Parathyroid adenoma (tissue), 2 donors: Measurements from ENCODE around the gene DPM1.

Experiments
- H2AFZ ChIP-seq: fragments of 300-600 bp; sonication (generic); one replicate; pipeline ENCODE4 v1.7.0; 2017; ENCODE audit warnings: antibody characterized with exemption, mild to moderate bottlenecking
- H3K27ac ChIP-seq: fragments of 300-600 bp; sonication (generic); one replicate; pipeline ENCODE4 v1.7.0; 2017
- H3K27me3 ChIP-seq: fragments of 300-600 bp; sonication (generic); one replicate; pipeline ENCODE4 v1.7.0; 2017; ENCODE audit warnings: low read length; ENCODE audit not compliant: control insufficient read depth, insufficient read depth
- H3K36me3 ChIP-seq: fragments of 300-600 bp; sonication (generic); one replicate; pipeline ENCODE4 v1.7.0; 2017; ENCODE audit warnings: low read length; ENCODE audit not compliant: control insufficient read depth, insufficient read depth
- H3K4me1 ChIP-seq: fragments of 300-600 bp; sonication (generic); one replicate; pipeline ENCODE4 v1.7.0; 2017; ENCODE audit warnings: control low read depth
- H3K4me2 ChIP-seq: fragments of 300-600 bp; sonication (generic); one replicate; pipeline ENCODE4 v1.7.0; 2017; ENCODE audit warnings: low read length
- H3K4me3 ChIP-seq: fragments of 300-600 bp; sonication (generic); one replicate; pipeline ENCODE4 v1.7.0; 2017; ENCODE audit warnings: low read depth, low read length
- H3K79me2 ChIP-seq: fragments of 300-600 bp; sonication (generic); one replicate; pipeline ENCODE4 v1.7.0; 2017; ENCODE audit warnings: control low read depth
- H3K9ac ChIP-seq: fragments of 300-600 bp; sonication (generic); one replicate; pipeline ENCODE4 v1.7.0; 2017; ENCODE audit warnings: mild to moderate bottlenecking
- H3K9me3 ChIP-seq: fragments of 300-600 bp; sonication (generic); one replicate; pipeline ENCODE4 v1.7.0; 2017; ENCODE audit warnings: low read length; ENCODE audit not compliant: control insufficient read depth
- CTCF ChIP-seq: fragments of 300-600 bp; sonication (generic); IDR thresholded peaks from one replicate; pipeline ENCODE4 v1.7.0; 2017; ENCODE audit warnings: antibody characterized with exemption, mild to moderate bottlenecking
- donor health status: primary hyperparathyroidism.

Gene DPM1

GRCh38 chr20:50887576-50887975 is 70.8 kb downstream of the DPM1 start:
- Histone ChIP-seq H3K9me3 (no peaks in the 10 kb centered on the region), H3K4me3 (no peak overlapping the region), H3K4me2 (no peak overlapping the region), H3K4me1 (no peaks in the 10 kb centered on the region), H3K36me3 (no peaks in the 10 kb centered on the region), H3K27ac (no peak overlapping the region), H3K9ac (no peak overlapping the region), H3K79me2 (peaks cover 8% of the 10 kb centered on the region), H3K27me3 (no peaks in the 10 kb centered on the region), H2AFZ (no peak overlapping the region)
- TF ChIP-seq CTCF = no peak

GRCh38 chr20:50886184-50886790 is 72.0 kb downstream of the DPM1 start:
- Histone ChIP-seq H3K79me2 (peaks cover 2% of the 10 kb centered on the region), H3K4me1 (no peaks in the 10 kb centered on the region), H3K9me3 (no peaks in the 10 kb centered on the region), H3K36me3 (no peaks in the 10 kb centered on the region), H3K4me3 (no peak overlapping the region), H3K27me3 (no peaks in the 10 kb centered on the region), H3K9ac (no peak overlapping the region), H3K4me2 (no peak overlapping the region), H2AFZ (no peak overlapping the region), H3K27ac (no peak overlapping the region)
- no peak for TF ChIP-seq CTCF

- TF ChIP-seq CTCF = no peak
- Histone ChIP-seq H2AFZ (no peak overlapping the region), H3K9me3 (no peaks in the 10 kb centered on the region), H3K27me3 (no peaks in the 10 kb centered on the region), H3K79me2 (no peaks in the 10 kb centered on the region), H3K27ac (no peak overlapping the region), H3K9ac (no peak overlapping the region), H3K4me1 (no peaks in the 10 kb centered on the region), H3K36me3 (no peaks in the 10 kb centered on the region), H3K4me2 (no peak overlapping the region), H3K4me3 (no peak overlapping the region)
Measured at GRCh38 chr20:50885781-50886180, 72.6 kb downstream of the DPM1 start.

- H3K36me3 ChIP-seq = no peaks in the 10 kb centered on the region
Measured at GRCh38 chr20:50885068-50885467, 73.3 kb downstream of the DPM1 start.

More at GRCh38 chr20:50885068-50885467, 73.3 kb downstream of the DPM1 start:
- Histone ChIP-seq H3K27me3 (no peaks in the 10 kb centered on the region), H3K4me3 (no peak overlapping the region), H2AFZ (no peak overlapping the region), H3K4me1 (no peaks in the 10 kb centered on the region), H3K27ac (no peak overlapping the region), H3K9me3 (no peaks in the 10 kb centered on the region), H3K79me2 (no peaks in the 10 kb centered on the region), H3K4me2 (no peak overlapping the region), H3K9ac (no peak overlapping the region)
- no peak for TF ChIP-seq CTCF
